Mesenchymal stem cell (in vitro differentiated cells and primary cell): ENCODE measurements around the gene LIMCH1.

Source experiments
- DNase-seq: peaks from one replicate; pipeline ENCODE4 v3.0.0-alpha.2; 2013
- H2AFZ ChIP-seq: one replicate; pipeline ENCODE4 v1.6.1; 2013; ENCODE audit warnings: low read depth, mild to moderate bottlenecking, control low read depth, inconsistent platforms, low read length, moderate library complexity
- H2AK5ac ChIP-seq: 2 replicates; pipeline ENCODE4 v1.6.1; 2013; ENCODE audit warnings: low read length, moderate library complexity, mild to moderate bottlenecking, inconsistent platforms; ENCODE audit not compliant: severe bottlenecking
- H2BK120ac ChIP-seq: one replicate; pipeline ENCODE4 v1.6.1; 2013; ENCODE audit warnings: low read depth, mild to moderate bottlenecking, inconsistent platforms, low read length, moderate library complexity
- H2BK12ac ChIP-seq, 2 experiments: one replicate each; pipeline ENCODE4 v1.6.1; 2013; ENCODE audit warnings: inconsistent platforms in 2 of 2, low read length in 2 of 2, mild to moderate bottlenecking in 2 of 2, moderate library complexity in 2 of 2, control low read depth in 1 of 2
- H2BK15ac ChIP-seq: one replicate; pipeline ENCODE4 v1.6.1; 2013; ENCODE audit warnings: mild to moderate bottlenecking, low read depth, inconsistent platforms; ENCODE audit not compliant: poor library complexity, severe bottlenecking
- H2BK5ac ChIP-seq: 2 replicates; pipeline ENCODE4 v1.6.1; 2013; ENCODE audit warnings: low read depth, mild to moderate bottlenecking, low read length, control low read depth, inconsistent platforms; ENCODE audit not compliant: poor library complexity, severe bottlenecking
- H3K14ac ChIP-seq, 2 experiments: one replicate each; pipeline ENCODE4 v1.6.1; 2013; ENCODE audit warnings: inconsistent platforms in 2 of 2, low read length in 2 of 2, control low read depth in 1 of 2, mild to moderate bottlenecking in 1 of 2, moderate library complexity in 1 of 2
- H3K18ac ChIP-seq, 2 experiments: one replicate each; pipeline ENCODE4 v1.6.1; 2013; ENCODE audit warnings: inconsistent platforms in 2 of 2, low read length in 2 of 2, control low read depth in 1 of 2, low read depth in 1 of 2, mild to moderate bottlenecking in 1 of 2
- H3K23ac ChIP-seq, 2 experiments: one replicate each; pipeline ENCODE4 v1.6.1; 2013; ENCODE audit warnings: inconsistent platforms in 2 of 2, low read length in 2 of 2, mild to moderate bottlenecking in 2 of 2, moderate library complexity in 2 of 2, control low read depth in 1 of 2
- H3K27ac ChIP-seq: 2 replicates; pipeline ENCODE4 v1.5.1; 2013; ENCODE audit warnings: mild to moderate bottlenecking, moderate library complexity, low read length, control low read depth, inconsistent platforms; ENCODE audit not compliant: poor library complexity, severe bottlenecking
- H3K27me3 ChIP-seq, 2 experiments: 2 replicates each; pipeline versions ENCODE4 v1.6.1 to v1.7.0; 2013; ENCODE audit warnings: low read length in 2 of 2, mild to moderate bottlenecking in 2 of 2, moderate library complexity in 2 of 2, control low read depth in 1 of 2, inconsistent platforms in 1 of 2; ENCODE audit not compliant: control insufficient read depth in 1 of 2, insufficient read depth in 1 of 2
- H3K36me3 ChIP-seq, 2 experiments: 2 replicates each; pipeline versions ENCODE4 v1.6.1 to v1.7.0; 2013; ENCODE audit warnings: low read length in 2 of 2, control low read depth in 1 of 2, inconsistent platforms in 1 of 2, low read depth in 1 of 2, mild to moderate bottlenecking in 1 of 2; ENCODE audit not compliant: insufficient read depth in 2 of 2, control insufficient read depth in 1 of 2
- H3K4ac ChIP-seq, 2 experiments: one replicate each; pipeline ENCODE4 v1.6.1; 2013; ENCODE audit warnings: inconsistent platforms in 2 of 2, low read length in 2 of 2, mild to moderate bottlenecking in 2 of 2, moderate library complexity in 2 of 2, control low read depth in 1 of 2, low read depth in 1 of 2
- H3K4me1 ChIP-seq: 2 replicates; pipeline ENCODE4 v1.6.1; 2013; ENCODE audit warnings: low read depth, low read length, control low read depth; ENCODE audit not compliant: control insufficient read depth, insufficient read depth
- H3K4me2 ChIP-seq: 2 replicates; pipeline ENCODE4 v1.6.1; 2013; ENCODE audit warnings: low read length, mild to moderate bottlenecking, inconsistent platforms; ENCODE audit not compliant: poor library complexity, severe bottlenecking
- H3K4me3 ChIP-seq, 2 experiments: 2 replicates each; pipeline versions ENCODE4 v1.5.1 to v1.7.0; 2013; ENCODE audit warnings: low read length in 2 of 2, mild to moderate bottlenecking in 2 of 2, control low read depth in 1 of 2, low read depth in 1 of 2; ENCODE audit not compliant: insufficient read depth in 1 of 2
- H3K79me1 ChIP-seq: replicated peaks from 2 replicates; pipeline ENCODE4 v1.6.1; 2013; ENCODE audit warnings: mild to moderate bottlenecking, control low read depth, low read length, inconsistent platforms; ENCODE audit not compliant: poor library complexity, severe bottlenecking
- H3K9ac ChIP-seq: 2 replicates; pipeline ENCODE4 v1.7.0; 2013; ENCODE audit warnings: mild to moderate bottlenecking, low read length, moderate library complexity
- H3K9me3 ChIP-seq: 2 replicates; pipeline ENCODE4 v1.7.0; 2013; ENCODE audit warnings: mild to moderate bottlenecking, low read length; ENCODE audit not compliant: control insufficient read depth
- H4K8ac ChIP-seq: one replicate; pipeline ENCODE4 v1.6.1; 2013; ENCODE audit warnings: inconsistent platforms, mild to moderate bottlenecking, low read length, moderate library complexity
- H4K91ac ChIP-seq: one replicate; pipeline ENCODE4 v1.6.1; 2013; ENCODE audit warnings: mild to moderate bottlenecking, low read length, inconsistent platforms
- WGBS: methylation state at CpG from one replicate; pipeline ENCODE4 v1.1.7; 2013; ENCODE audit warnings: mixed read lengths; 5-methylcytosine and 5-hydroxymethylcytosine counted together

Gene LIMCH1

GRCh38 chr4:41598580-41598979, 60.6 kb downstream of the LIMCH1 start:
- Histone ChIP-seq H3K36me3 (no peaks in the 10 kb centered on the region), H3K9me3 (no peaks in the 10 kb centered on the region), H2AK5ac (no peak overlapping the region), H2BK120ac (no peak overlapping the region), H3K4me1 (no peaks in the 10 kb centered on the region), H3K18ac (no peak overlapping the region), H3K4me2 (no peak overlapping the region), H2AFZ (no peak overlapping the region), H3K23ac (no peak overlapping the region), H4K8ac (no peak overlapping the region), H3K79me1 (no peaks in the 10 kb centered on the region), H2BK15ac (no peak overlapping the region), H3K14ac (no peak overlapping the region), H4K91ac (no peak overlapping the region), H3K27ac (no peak overlapping the region), H3K4me3 (no peak overlapping the region), H2BK12ac (no peak overlapping the region), H3K27me3 (peaks cover 0 to 10% of the 10 kb centered on the region in 2 experiments), H3K9ac (no peak overlapping the region), H2BK5ac (no peak overlapping the region), H3K4ac (no peak overlapping the region)
- peak; percentile 18 for DNase-seq
- 13% methylated on average over 2 of the region's 2 CpGs for WGBS

DNA sequence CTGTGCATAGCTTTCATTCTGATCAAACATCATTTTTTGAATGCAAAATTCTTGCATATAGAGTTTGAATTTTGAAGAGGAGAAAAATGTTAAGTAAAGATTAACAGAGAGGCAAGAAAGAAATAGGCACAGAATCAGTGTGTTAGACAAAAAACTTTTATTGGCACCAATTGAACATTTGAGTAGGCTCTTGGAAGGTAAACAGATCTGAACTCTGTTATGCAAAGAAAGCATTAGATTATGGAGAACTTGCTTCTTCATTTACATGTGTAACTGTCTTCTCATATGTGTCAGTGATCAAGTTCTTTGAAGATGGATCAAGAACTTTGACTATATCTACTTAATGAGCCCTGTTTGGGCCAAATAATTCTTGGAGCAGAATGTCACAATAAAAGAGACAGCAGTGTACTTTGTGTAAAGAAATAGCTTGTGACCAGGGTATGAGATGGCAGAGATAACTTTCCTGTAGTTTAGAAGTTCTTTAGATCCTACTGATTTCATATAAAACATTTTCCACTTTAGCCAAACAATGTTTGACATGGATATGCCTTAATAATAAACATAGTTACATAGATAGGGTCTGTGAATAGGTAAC, 61.3 kb downstream of the LIMCH1 start:
- Histone ChIP-seq H2BK5ac (no peak overlapping the region), H3K36me3 (no peaks in the 10 kb centered on the region)

DNA sequence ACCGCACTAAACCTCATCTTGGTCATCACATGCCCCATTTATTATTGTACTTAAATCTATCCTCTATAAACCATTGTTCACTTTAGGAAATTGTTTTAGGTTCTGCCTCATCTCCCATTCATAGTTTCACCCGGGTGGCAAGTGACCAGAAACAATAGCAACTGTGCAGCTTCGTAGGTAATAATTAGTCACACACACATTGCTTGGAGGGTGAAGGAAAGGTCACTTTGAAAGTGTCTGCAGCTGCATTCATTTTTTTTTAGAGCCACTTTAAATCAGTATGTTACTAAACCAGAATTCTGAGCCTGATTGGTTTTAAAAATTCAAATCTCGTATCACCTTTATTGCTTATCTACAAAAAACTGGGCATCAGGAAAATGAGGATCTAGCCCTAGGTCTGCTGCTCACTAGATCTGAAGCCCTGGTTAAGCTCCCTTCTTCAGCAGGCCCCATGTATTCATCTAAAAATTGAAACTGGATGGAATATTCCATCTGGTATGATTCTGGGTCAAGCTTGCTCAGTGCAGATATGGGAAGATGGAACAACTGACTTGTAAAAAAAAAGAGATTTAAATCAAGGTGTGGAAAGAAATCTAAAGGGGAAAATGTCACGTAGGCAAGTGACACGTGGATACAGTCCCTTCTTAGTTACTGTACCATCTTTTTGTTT, 62.4 kb downstream of the LIMCH1 start:
- Histone ChIP-seq H2BK5ac (no peak overlapping the region), H3K9ac (no peak overlapping the region)

More for the DNA sequence above, 61.3 kb downstream of the LIMCH1 start:
- DNase-seq: no peak
- no peaks in the 10 kb centered on the region for H3K79me1 ChIP-seq
- no peak overlapping the region for H3K4ac ChIP-seq
- H4K91ac ChIP-seq: no peak overlapping the region
- no peak overlapping the region for H3K4me2 ChIP-seq
- H3K14ac ChIP-seq: no peak overlapping the region
- H3K27ac ChIP-seq: no peak overlapping the region
- H3K9ac ChIP-seq: no peak overlapping the region
- peaks cover 0 to 10% of the 10 kb centered on the region in 2 experiments for H3K27me3 ChIP-seq
- no peak overlapping the region for H2AK5ac ChIP-seq
- no peaks in the 10 kb centered on the region for H3K4me1 ChIP-seq
- H2AFZ ChIP-seq: no peak overlapping the region
- H3K9me3 ChIP-seq: no peaks in the 10 kb centered on the region
- no peak overlapping the region for H3K23ac ChIP-seq
- no peak overlapping the region for H2BK15ac ChIP-seq
- no peak overlapping the region for H4K8ac ChIP-seq
- H3K18ac ChIP-seq: no peak overlapping the region
- no peak overlapping the region for H2BK120ac ChIP-seq
- H3K4me3 ChIP-seq: no peak overlapping the region
- H2BK12ac ChIP-seq: no peak overlapping the region

GRCh38 chr4:41601025-41601424, 63.1 kb downstream of the LIMCH1 start:
- Histone ChIP-seq H4K8ac (no peak overlapping the region), H3K4me1 (no peaks in the 10 kb centered on the region), H3K36me3 (no peaks in the 10 kb centered on the region), H3K4me3 (no peak overlapping the region), H3K9me3 (no peaks in the 10 kb centered on the region), H3K14ac (no peak overlapping the region), H2AFZ (no peak overlapping the region), H3K4ac (no peak overlapping the region), H3K27me3 (peaks cover 0 to 10% of the 10 kb centered on the region in 2 experiments), H2BK5ac (no peak overlapping the region), H2BK15ac (no peak overlapping the region), H4K91ac (no peak overlapping the region), H3K23ac (no peak overlapping the region), H2AK5ac (no peak overlapping the region), H2BK12ac (no peak overlapping the region), H3K79me1 (no peaks in the 10 kb centered on the region), H3K4me2 (no peak overlapping the region), H3K18ac (peak overlapping the region in 1 of 2 experiments; percentile 38), H3K9ac (no peak overlapping the region), H3K27ac (no peak overlapping the region), H2BK120ac (no peak overlapping the region)
- DNase-seq: no peak
- WGBS: 22% methylated on average over 1 of the region's 1 CpG

More for the DNA sequence above, 62.4 kb downstream of the LIMCH1 start:
- H3K36me3 ChIP-seq: no peaks in the 10 kb centered on the region
- DNase-seq: no peak
- no peak overlapping the region for H2BK15ac ChIP-seq
- H3K14ac ChIP-seq: no peak overlapping the region
- no peaks in the 10 kb centered on the region for H3K4me1 ChIP-seq
- H4K8ac ChIP-seq: no peak overlapping the region
- no peaks in the 10 kb centered on the region for H3K9me3 ChIP-seq
- H3K18ac ChIP-seq: no peak overlapping the region
- no peak overlapping the region for H2AFZ ChIP-seq
- no peak overlapping the region for H2BK12ac ChIP-seq
- H3K4me2 ChIP-seq: no peak overlapping the region
- H3K27ac ChIP-seq: no peak overlapping the region
- WGBS: 76% methylated on average over 5 of the region's 6 CpGs
- H3K4ac ChIP-seq: no peak overlapping the region
- no peaks in the 10 kb centered on the region for H3K79me1 ChIP-seq
- peaks cover 0 to 10% of the 10 kb centered on the region in 2 experiments for H3K27me3 ChIP-seq
- no peak overlapping the region for H3K4me3 ChIP-seq
- no peak overlapping the region for H2AK5ac ChIP-seq
- H3K23ac ChIP-seq: no peak overlapping the region
- no peak overlapping the region for H4K91ac ChIP-seq
- H2BK120ac ChIP-seq: no peak overlapping the region
